Choroid plexus epithelial cell (primary cell): ENCODE data around the gene CMC2.

ENCODE experiments used
- DNase-seq: peaks from one replicate; pipeline ENCODE4 v3.0.0-alpha.2; 2010; ENCODE audit warnings: low read depth
- H3K4me3 ChIP-seq: 2 replicates; pipeline ENCODE4 v1.5.1; 2011; ENCODE audit warnings: low read depth, mild to moderate bottlenecking, control low read depth, low read length, moderate library complexity
- CTCF ChIP-seq: conservative IDR thresholded peaks from 2 replicates; pipeline ENCODE4 v1.5.1; 2011; ENCODE audit warnings: low read depth, mild to moderate bottlenecking, control low read depth, inconsistent platforms, low read length, moderate library complexity

CMC2 gene

GRCh38 chr16:80981103-80981502 lies 25.6 kb downstream of the CMC2 start:
- DNase-seq, result no peak
- H3K4me3 ChIP-seq, result no peak overlapping the region
- TF ChIP-seq CTCF, result no peak

DNA sequence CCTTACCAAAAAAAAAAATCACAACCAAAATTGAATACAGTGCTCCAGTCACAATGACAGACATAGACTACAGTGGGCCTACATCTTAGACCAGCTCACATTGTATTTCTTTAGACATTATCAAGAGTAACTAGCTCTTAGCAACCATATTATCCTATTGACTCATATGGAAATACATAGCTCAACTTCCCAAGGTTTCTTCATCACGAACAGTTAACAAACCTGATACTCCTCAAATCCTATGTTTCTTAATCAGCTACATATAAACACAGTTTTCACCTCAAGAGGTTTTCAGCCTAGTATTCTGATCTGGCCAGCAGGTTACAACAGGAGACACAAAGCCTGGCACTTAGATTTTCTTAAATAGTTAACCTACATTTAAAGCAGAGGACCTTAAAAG lies 29.7 kb downstream of the CMC2 start:
- no peak for TF ChIP-seq CTCF
- no peak for DNase-seq
- H3K4me3 ChIP-seq, result no peak overlapping the region

DNA sequence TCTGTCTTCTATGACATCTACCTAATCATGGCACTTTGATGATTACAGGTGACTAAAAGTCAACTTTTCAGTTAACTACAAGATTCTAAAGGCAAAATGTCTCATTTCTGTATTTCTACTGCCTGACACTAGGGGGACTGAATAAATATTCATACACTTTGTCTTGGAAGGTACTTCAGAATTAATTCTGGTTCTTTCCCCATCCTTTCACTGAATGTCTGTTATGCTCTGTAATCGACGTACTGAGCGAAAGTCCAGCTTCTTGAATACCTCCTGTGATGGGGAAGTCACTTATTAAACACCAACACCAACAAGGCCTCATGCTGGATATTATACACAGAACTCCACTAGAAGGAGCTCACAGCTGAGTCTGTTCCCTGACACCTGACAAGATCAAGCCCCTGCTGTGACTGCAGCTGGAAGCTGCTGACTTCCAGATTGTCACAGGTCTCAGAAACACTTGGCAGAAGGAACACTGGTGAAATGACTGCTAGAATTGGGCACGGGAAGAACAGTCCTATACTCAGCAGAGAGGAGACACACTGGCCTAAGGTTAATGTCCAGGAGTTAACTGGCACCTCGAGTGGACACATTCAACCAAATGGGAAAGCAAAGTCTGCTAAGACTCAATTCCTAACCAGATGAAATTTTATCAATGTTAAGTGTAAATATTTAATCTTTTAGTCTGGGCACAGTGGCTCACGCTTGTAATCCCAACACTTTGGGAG lies 31.9 kb downstream of the CMC2 start:
- DNase-seq, result peak; percentile 43
- H3K4me3 ChIP-seq, result no peak overlapping the region
- peak; percentile 58 for TF ChIP-seq CTCF

GRCh38 chr16:80973991-80974390 lies 32.7 kb downstream of the CMC2 start:
- no peak for TF ChIP-seq CTCF
- no peak overlapping the region for H3K4me3 ChIP-seq
- DNase-seq, result no peak

DNA sequence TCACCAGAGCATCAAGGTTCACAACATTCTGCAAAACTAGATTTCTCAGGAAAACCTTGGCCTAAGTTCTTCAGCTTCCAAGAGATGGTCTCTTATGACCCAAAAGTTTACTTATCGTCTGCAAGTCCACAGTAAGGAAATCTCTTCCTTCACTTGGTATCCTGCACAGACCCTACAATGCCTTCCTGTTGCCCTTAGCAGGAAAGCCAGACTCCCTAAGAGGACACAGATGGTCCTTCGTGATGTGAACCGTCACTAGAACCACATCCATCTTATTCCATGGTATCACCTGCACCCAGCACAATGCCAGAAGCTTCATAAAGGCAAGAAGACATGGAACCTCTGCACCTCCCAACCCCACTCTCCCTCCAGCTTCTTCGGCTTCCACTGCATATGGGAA lies 34.1 kb downstream of the CMC2 start:
- TF ChIP-seq CTCF, result no peak
- no peak overlapping the region for H3K4me3 ChIP-seq

GRCh38 chr16:80971819-80972218 lies 34.9 kb downstream of the CMC2 start:
- no peak for DNase-seq
- TF ChIP-seq CTCF, result no peak
- H3K4me3 ChIP-seq, result no peak overlapping the region

More for the DNA sequence above, 34.1 kb downstream of the CMC2 start:
- no peak for DNase-seq

- H3K4me3 ChIP-seq, result no peak overlapping the region
- DNase-seq, result no peak
- no peak for TF ChIP-seq CTCF
Measured at GRCh38 chr16:80969114-80969484, 37.6 kb downstream of the CMC2 start.
